HEK293 (cell line): ENCODE data around the gene OGFOD3.

Experiments
- CTCF ChIP-seq: fragments of 450-650 bp; formaldehyde crosslinking; IDR thresholded peaks from 2 replicates; pipeline ENCODE4 v1.5.1; 2016; ENCODE audit warnings: missing biosample characterization, missing genetic modification characterization
- TSHZ1 ChIP-seq: fragments of 450-650 bp; formaldehyde crosslinking; IDR thresholded peaks from 2 replicates; pipeline ENCODE4 v1.5.1; 2016; ENCODE audit warnings: missing biosample characterization, missing genetic modification characterization, borderline replicate concordance
- ZSCAN23 ChIP-seq: fragments of 450-650 bp; formaldehyde crosslinking; IDR thresholded peaks from 2 replicates; pipeline ENCODE4 v1.5.1; 2016; ENCODE audit warnings: missing biosample characterization, missing genetic modification characterization

- TF ChIP-seq CTCF (tag by site-specific recombination), result no peak
- TF ChIP-seq TSHZ1, result no peak
- TF ChIP-seq ZSCAN23, result no peak
Observed at GRCh38 chr17:82452162-82452561, 33.8 kb upstream of the OGFOD3 start.
